OCI-M1 (cell line): ENCODE results near the gene GCC1.
A peak's percentile ranks its signal among the peaks of the same experiment; 100 is the strongest.

ENCODE experiments used
- DNase-seq: peaks from one replicate; lab custom pipeline; 2025; lab: John Stamatoyannopoulos, UW

GCC1 gene

GRCh38 chr7:127585044-127585953, at the start of gene GCC1:
Gene GCC1 (minus strand): TSS chr7:127585596. CDS start chr7:127585182, 414 bp downstream.
- peak; percentile 84 for DNase-seq

- no peak for DNase-seq
These were observed 47.0 kb upstream of the GCC1 start for GRCh38 chr7:127632276-127632910.

- peak; percentile 5 for DNase-seq
These were observed 44.0 kb upstream of the GCC1 start for GRCh38 chr7:127629268-127629854.

GRCh38 chr7:127628445-127628844, 43.0 kb upstream of the GCC1 start:
- no peak for DNase-seq

- DNase-seq: no peak
These were observed 39.9 kb upstream of the GCC1 start for GRCh38 chr7:127625331-127625730.

- DNase-seq: peak; percentile 5
These were observed 35.2 kb upstream of the GCC1 start for GRCh38 chr7:127620406-127621233.

- DNase-seq: no peak
These were observed 34.4 kb upstream of the GCC1 start for GRCh38 chr7:127619681-127620405.

GRCh38 chr7:127618775-127619174, 33.4 kb upstream of the GCC1 start:
- no peak for DNase-seq

- no peak for DNase-seq
These were observed 32.6 kb upstream of the GCC1 start, which contains the start of gene PAX4 for GRCh38 chr7:127618042-127618441. Gene PAX4 (minus strand): TSS chr7:127618142. CDS start chr7:127615928, 2,214 bp downstream.

- DNase-seq: no peak
These were observed 31.3 kb upstream of the GCC1 start for GRCh38 chr7:127616724-127617123.

- no peak for DNase-seq
These were observed 26.9 kb upstream of the GCC1 start for GRCh38 chr7:127612263-127612662.

- no peak for DNase-seq
These were observed 23.9 kb upstream of the GCC1 start for GRCh38 chr7:127609297-127609696.

- no peak for DNase-seq
These were observed 23.1 kb upstream of the GCC1 start for GRCh38 chr7:127608446-127608845.

- no peak for DNase-seq
These were observed 15.5 kb upstream of the GCC1 start for GRCh38 chr7:127600885-127601284.

GRCh38 chr7:127598318-127598717, 12.9 kb upstream of the GCC1 start:
- no peak for DNase-seq

GRCh38 chr7:127595737-127596136, 10.3 kb upstream of the GCC1 start:
- DNase-seq: no peak

GRCh38 chr7:127594490-127594889, 9.1 kb upstream of the GCC1 start:
- peak; percentile 13 for DNase-seq

- DNase-seq: no peak
These were observed 7.2 kb upstream of the GCC1 start for GRCh38 chr7:127592550-127592949.

- no peak for DNase-seq
These were observed 6.2 kb upstream of the GCC1 start for GRCh38 chr7:127591591-127591990.

- DNase-seq: no peak
These were observed 5.8 kb upstream of the GCC1 start for GRCh38 chr7:127591189-127591588.

- DNase-seq: no peak
These were observed 4.5 kb upstream of the GCC1 start for GRCh38 chr7:127589896-127590295.
